Activated B cell treated with CpG ODN at 0.5 μM for 24 hours (primary cell): ENCODE measurements around the gene AIPL1. TPM values are rescaled to one million over a fixed set of nuclear protein-coding genes. Genes with fewer than 3 reads are reported as not detected.

Experiments
- ATAC-seq: fragments of 200-7000 bp; cut with Tn5 transposase; one replicate; pipeline ENCODE4 v1.10.0; 2021; ENCODE audit warnings: low read depth, mild to moderate bottlenecking, moderate library complexity
- CTCF ChIA-PET: fragments of 350-600 bp; sonication (Branson Sonifier 250); formaldehyde crosslinking; loops from one replicate; lab custom pipeline; 2021; ENCODE audit warnings: antibody characterized with exemption; lab: Charles Lee
- POLR2A ChIA-PET: fragments of 350-600 bp; sonication (Branson Sonifier 250); formaldehyde crosslinking; loops from one replicate; lab custom pipeline; 2021; ENCODE audit warnings: antibody characterized with exemption; lab: Charles Lee
- DNase-seq: peaks from one replicate; pipeline ENCODE4 v3.0.0; 2022
- H3K27ac Mint-ChIP-seq: one replicate; pipeline ENCODE4 v1.8.0; 2020; ENCODE audit warnings: mixed read lengths
- H3K27me3 Mint-ChIP-seq: one replicate; pipeline ENCODE4 v1.8.0; 2021; ENCODE audit warnings: mixed read lengths
- H3K36me3 Mint-ChIP-seq: one replicate; pipeline ENCODE4 v1.8.0; 2021; ENCODE audit warnings: low read depth, mixed read lengths
- H3K4me1 Mint-ChIP-seq: one replicate; pipeline ENCODE4 v1.8.0; 2021; ENCODE audit warnings: mixed read lengths
- H3K4me3 Mint-ChIP-seq: one replicate; pipeline ENCODE4 v1.8.0; 2020; ENCODE audit warnings: mild to moderate bottlenecking, mixed read lengths
- H3K9me3 Mint-ChIP-seq: one replicate; pipeline ENCODE4 v1.8.0; 2020; ENCODE audit warnings: mixed read lengths
- intact Hi-C: fragments of 100-400 bp; cut with micrococcal nuclease; formaldehyde crosslinking; loops from one replicate; pipeline ENCODE4 v1.15.1; 2024
- total RNA-seq: library from RNA; stranded (reverse); gene quantifications from 2 replicates; pipeline ENCODE4 v1.2.3, GENCODE V29; 2022
- TF ChIP-seq, protein P1 (sequence below): fragments of 200-600 bp; IDR thresholded peaks from one replicate; pipeline ENCODE4 v1.8.0; 2022; ENCODE audit warnings: antibody characterized with exemption, mild to moderate bottlenecking

AIPL1 gene
- total RNA-seq, 1 donor from 2014 or later: not detected

- Mint-ChIP-seq H3K4me3 (no peak overlapping the region), H3K4me1 (no peaks in the 10 kb centered on the region), H3K9me3 (no peaks in the 10 kb centered on the region), H3K27ac (no peak overlapping the region), H3K27me3 (peaks cover 14% of the 10 kb centered on the region), H3K36me3 (no peaks in the 10 kb centered on the region)
- intact Hi-C loops: no loop called here
- POLR2A ChIA-PET: no interaction called here
- TF ChIP-seq, protein P1, sequence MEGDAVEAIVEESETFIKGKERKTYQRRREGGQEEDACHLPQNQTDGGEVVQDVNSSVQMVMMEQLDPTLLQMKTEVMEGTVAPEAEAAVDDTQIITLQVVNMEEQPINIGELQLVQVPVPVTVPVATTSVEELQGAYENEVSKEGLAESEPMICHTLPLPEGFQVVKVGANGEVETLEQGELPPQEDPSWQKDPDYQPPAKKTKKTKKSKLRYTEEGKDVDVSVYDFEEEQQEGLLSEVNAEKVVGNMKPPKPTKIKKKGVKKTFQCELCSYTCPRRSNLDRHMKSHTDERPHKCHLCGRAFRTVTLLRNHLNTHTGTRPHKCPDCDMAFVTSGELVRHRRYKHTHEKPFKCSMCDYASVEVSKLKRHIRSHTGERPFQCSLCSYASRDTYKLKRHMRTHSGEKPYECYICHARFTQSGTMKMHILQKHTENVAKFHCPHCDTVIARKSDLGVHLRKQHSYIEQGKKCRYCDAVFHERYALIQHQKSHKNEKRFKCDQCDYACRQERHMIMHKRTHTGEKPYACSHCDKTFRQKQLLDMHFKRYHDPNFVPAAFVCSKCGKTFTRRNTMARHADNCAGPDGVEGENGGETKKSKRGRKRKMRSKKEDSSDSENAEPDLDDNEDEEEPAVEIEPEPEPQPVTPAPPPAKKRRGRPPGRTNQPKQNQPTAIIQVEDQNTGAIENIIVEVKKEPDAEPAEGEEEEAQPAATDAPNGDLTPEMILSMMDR: no peak
- no peak for DNase-seq
- CTCF ChIA-PET: no interaction called here
- ATAC-seq: no peak
Observed at GRCh38 chr17:6408276-6408675, 26.6 kb downstream of the AIPL1 start.

DNA sequence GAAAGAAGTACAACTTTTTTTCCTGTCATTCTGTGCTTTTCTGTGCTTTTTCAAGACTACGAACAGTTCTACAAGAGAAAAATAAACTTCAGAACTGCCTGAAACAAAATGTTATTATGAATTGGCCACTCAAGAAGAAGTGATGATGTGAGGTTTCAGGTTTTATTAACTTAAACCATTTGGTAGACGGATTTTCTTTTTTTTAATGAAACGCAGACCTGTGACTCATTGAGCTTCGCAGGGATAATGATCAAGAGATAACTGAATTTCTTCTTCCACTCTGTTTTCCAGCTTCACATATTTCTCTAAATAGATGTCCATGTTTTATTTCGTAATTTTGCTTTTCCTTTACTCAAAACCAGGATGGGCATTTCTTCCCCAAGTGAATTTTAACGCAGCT lies 32.7 kb downstream of the AIPL1 start:
- ATAC-seq (no peak), DNase-seq (no peak)
- Mint-ChIP-seq H3K27me3 (peaks cover 6% of the 10 kb centered on the region), H3K36me3 (no peaks in the 10 kb centered on the region), H3K27ac (no peak overlapping the region), H3K9me3 (peaks cover 8% of the 10 kb centered on the region), H3K4me3 (no peak overlapping the region), H3K4me1 (no peaks in the 10 kb centered on the region)
- ChIA-PET CTCF (no interaction called here), POLR2A (no interaction called here)
- TF ChIP-seq, protein P1: no peak
- intact Hi-C loops: no loop called here

DNA sequence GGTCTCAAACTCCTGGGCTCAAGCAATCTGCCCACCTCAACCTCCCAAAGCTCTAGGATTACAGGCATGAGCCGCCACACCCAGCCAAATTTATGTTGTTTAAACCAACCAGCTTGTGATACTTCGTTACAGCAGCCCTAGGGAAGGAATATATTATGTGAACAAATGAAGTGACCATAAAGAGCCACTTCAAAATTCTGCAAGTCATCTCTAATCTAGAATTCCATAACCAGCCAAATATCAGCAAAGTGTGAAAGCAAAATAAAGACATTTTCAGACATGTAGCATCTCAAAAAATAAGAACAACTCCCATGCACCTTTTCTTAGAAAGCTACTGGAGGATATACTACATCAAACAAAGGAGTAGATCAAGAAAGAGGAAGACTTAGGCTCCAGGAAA lies 36.0 kb downstream of the AIPL1 start:
- POLR2A ChIA-PET: no interaction called here
- DNase-seq (no peak), ATAC-seq (no peak)
- H3K27ac Mint-ChIP-seq: no peak overlapping the region
- intact Hi-C loops: no loop called here
- peaks cover 9% of the 10 kb centered on the region for H3K9me3 Mint-ChIP-seq
- no peaks in the 10 kb centered on the region for H3K36me3 Mint-ChIP-seq
- TF ChIP-seq, protein P1: no peak
- CTCF ChIA-PET: no interaction called here
- H3K27me3 Mint-ChIP-seq: peaks cover 10% of the 10 kb centered on the region
- H3K4me3 Mint-ChIP-seq: no peak overlapping the region
- H3K4me1 Mint-ChIP-seq: no peaks in the 10 kb centered on the region

GRCh38 chr17:6394055-6394606 lies 40.8 kb downstream of the AIPL1 start:
- H3K27me3 Mint-ChIP-seq: peaks cover 21% of the 10 kb centered on the region
- no peaks in the 10 kb centered on the region for H3K36me3 Mint-ChIP-seq
- POLR2A ChIA-PET: no interaction called here
- DNase-seq: no peak
- CTCF ChIA-PET: no interaction called here
- intact Hi-C loops: no loop called here
- TF ChIP-seq, protein P1: no peak
- H3K27ac Mint-ChIP-seq: no peak overlapping the region
- peaks cover 8% of the 10 kb centered on the region for H3K9me3 Mint-ChIP-seq
- no peak for ATAC-seq
- no peak overlapping the region for H3K4me3 Mint-ChIP-seq
- H3K4me1 Mint-ChIP-seq: no peaks in the 10 kb centered on the region

- no peak overlapping the region for H3K4me3 Mint-ChIP-seq
- ATAC-seq: no peak
- no peak overlapping the region for H3K27ac Mint-ChIP-seq
- CTCF ChIA-PET: no interaction called here
- POLR2A ChIA-PET: no interaction called here
- H3K4me1 Mint-ChIP-seq: no peaks in the 10 kb centered on the region
- peaks cover 21% of the 10 kb centered on the region for H3K27me3 Mint-ChIP-seq
- TF ChIP-seq, protein P1: no peak
- no peaks in the 10 kb centered on the region for H3K36me3 Mint-ChIP-seq
- intact Hi-C loops: no loop called here
- no peak for DNase-seq
- peaks cover 4% of the 10 kb centered on the region for H3K9me3 Mint-ChIP-seq
Observed at GRCh38 chr17:6393351-6393952, 41.5 kb downstream of the AIPL1 start.
